ENCODE results near the gene SPRY2. TPM values are rescaled to one million over a fixed set of nuclear protein-coding genes. Genes with fewer than 3 reads are reported as not detected.

The SPRY2 gene, protein sequence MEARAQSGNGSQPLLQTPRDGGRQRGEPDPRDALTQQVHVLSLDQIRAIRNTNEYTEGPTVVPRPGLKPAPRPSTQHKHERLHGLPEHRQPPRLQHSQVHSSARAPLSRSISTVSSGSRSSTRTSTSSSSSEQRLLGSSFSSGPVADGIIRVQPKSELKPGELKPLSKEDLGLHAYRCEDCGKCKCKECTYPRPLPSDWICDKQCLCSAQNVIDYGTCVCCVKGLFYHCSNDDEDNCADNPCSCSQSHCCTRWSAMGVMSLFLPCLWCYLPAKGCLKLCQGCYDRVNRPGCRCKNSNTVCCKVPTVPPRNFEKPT
- total RNA-seq (ENCODE audit: low replicate concordance) = 4.6 and 60.3 TPM in 2 replicates

DNA sequence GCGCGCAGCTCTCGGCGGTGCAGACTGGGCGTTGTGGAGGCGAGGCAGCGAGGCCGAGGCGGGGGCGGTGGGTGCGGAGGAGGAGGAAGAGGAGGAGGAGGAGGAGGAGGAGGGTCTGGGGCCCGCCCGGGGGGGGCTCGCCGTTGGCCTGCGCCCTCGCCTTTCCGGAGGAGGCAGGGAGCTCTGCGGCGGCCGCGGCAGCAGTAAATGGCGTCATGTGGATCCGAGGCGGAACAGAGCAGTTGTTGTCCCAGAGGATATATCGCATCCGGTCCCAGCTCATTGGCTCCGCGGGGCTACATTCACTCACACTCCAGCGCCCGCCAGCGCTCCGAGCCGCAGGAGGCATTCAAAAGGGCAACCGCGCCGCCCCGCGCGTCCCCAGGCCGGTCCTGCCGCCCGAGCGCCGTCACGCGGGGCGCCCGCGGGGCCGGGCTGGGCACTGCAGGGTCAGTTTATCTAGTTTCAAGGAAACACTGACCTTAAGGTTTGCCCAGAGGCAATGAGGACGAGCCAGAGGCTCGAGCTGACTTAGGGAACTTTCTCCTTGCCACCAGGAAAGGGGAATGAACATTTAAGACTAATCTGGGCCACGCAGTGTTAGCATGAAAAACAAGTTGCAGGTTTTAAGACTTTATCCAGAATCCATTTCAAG is at the start of gene SPRY2:
Gene SPRY2, minus strand, starts transcription at position 26 of the 655 bp plus-strand sequence. CDS start 3,421 bp downstream, outside the sequence.
- H3K4me3 ChIP-seq (ENCODE audit: low read depth, low read length) = peak within 1 kb of the TSS; percentile 93
- DNase-seq (ENCODE audit: low read depth) = peak; percentile 96
- TF ChIP-seq, protein P1, sequence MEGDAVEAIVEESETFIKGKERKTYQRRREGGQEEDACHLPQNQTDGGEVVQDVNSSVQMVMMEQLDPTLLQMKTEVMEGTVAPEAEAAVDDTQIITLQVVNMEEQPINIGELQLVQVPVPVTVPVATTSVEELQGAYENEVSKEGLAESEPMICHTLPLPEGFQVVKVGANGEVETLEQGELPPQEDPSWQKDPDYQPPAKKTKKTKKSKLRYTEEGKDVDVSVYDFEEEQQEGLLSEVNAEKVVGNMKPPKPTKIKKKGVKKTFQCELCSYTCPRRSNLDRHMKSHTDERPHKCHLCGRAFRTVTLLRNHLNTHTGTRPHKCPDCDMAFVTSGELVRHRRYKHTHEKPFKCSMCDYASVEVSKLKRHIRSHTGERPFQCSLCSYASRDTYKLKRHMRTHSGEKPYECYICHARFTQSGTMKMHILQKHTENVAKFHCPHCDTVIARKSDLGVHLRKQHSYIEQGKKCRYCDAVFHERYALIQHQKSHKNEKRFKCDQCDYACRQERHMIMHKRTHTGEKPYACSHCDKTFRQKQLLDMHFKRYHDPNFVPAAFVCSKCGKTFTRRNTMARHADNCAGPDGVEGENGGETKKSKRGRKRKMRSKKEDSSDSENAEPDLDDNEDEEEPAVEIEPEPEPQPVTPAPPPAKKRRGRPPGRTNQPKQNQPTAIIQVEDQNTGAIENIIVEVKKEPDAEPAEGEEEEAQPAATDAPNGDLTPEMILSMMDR (IDR thresholded peaks at IDR 0.05; ENCODE audit: insufficient read depth, low read length) = no peak

DNA sequence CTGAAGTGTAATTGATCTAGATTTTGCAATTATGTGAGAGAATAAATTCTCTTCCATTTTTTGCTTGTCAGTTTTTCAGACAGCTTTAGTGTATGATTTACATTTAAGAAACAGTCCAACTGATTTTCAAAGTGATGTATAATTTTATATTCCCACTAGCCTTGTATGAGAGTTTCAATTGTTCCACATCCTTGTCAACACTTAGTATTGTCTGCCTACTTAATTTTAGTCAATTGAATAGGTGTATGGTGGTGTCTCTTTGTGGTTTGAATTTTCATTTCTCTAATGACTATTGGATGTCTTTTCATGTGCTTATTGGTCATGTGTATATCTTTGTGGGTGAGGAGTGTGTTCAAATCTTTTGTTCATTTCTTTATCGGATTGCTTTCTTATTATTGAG is 49.4 kb upstream of the SPRY2 start:
- no peak for DNase-seq (ENCODE audit: low read depth)
- TF ChIP-seq, protein P1 (IDR thresholded peaks at IDR 0.05; ENCODE audit: insufficient read depth, low read length) = no peak
- no peak overlapping the region for H3K4me3 ChIP-seq (ENCODE audit: low read depth, low read length)

DNA sequence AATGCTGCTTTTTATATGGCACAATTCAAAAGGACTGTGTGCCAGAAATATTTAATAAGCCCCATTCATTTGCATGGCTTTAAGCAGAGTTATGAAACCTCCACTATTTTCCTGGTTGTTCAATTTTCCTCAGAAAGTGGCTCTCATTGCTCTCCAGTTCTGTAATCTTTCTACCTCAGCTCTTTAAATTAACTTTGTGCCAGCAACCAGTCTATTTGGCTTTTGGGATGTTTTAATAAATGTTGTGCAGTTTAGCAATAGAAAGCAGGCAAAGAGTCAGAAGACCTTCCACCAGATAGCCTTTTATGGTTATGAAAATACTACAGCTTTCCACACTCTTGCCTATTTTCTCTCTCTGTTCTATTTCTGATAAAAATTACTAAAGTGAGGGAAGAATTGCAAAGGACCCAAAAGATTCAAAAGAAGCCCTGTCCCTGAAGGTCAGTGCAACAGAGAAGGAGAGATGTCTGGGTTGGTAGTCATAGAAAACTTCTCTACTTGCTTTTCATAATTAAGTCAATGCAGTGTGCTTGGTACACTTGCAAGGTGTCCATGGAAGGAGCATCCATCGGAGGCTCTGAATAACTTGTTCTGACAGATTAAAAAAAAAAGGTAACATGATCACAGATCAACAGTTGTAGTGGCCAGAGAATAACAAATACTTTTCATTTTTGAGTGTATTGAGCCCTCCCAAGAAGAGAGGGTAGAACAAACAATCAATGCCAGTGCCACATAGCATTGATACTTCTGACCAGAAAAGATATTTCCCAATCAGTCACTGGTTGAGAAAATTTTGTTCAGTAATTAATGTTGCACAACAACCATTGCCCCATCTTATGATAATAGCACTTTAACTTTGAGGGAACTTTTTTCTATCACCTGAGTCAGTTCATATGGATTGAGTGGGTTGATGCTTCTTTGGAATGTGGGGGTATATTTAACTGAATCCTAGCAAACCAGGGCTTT is 48.4 kb upstream of the SPRY2 start:
- peak; percentile 7 for DNase-seq (ENCODE audit: low read depth)
- TF ChIP-seq, protein P1 (IDR thresholded peaks at IDR 0.05; ENCODE audit: insufficient read depth, low read length) = no peak
- H3K4me3 ChIP-seq (ENCODE audit: low read depth, low read length) = no peak overlapping the region

DNA sequence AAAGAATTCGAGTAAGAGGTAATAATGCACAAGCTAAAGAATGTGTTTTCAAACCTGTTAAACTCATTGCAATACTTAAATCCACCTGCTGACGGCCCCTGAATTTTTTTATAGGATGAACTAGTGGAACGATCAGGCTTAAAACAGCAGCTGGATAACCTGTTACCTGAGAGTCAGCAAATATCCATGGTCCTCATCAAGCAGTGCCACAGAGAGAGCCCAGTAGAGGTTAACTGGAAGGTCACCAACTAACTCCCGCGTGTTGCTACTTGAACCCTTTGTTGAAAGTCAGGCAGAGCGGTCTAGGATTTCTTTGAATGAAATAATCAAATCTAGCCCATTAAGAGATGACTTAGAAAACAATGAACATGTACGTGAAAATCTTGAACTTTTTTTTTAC is 47.6 kb upstream of the SPRY2 start:
- TF ChIP-seq, protein P1 (IDR thresholded peaks at IDR 0.05; ENCODE audit: insufficient read depth, low read length) = no peak
- H3K4me3 ChIP-seq (ENCODE audit: low read depth, low read length) = no peak overlapping the region
- DNase-seq (ENCODE audit: low read depth) = no peak

DNA sequence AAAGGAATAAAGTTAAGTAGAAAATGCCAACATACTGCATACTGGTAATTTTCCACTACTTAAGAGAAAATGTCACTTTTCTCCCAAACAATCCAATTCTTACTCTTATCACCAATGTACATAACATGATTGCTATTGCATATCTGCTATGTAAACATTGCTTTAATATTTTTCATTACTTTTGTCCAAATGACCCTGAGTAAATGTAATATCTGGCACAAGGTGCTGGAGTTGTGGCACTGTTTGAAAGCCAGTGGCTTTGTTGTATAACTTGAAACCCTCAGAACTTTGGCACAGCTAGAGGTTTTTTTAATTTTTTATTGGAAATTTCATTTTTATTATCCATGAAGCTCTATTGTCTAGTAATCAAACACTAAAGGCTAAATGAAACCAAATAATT is 45.7 kb upstream of the SPRY2 start:
- DNase-seq (ENCODE audit: low read depth) = no peak
- H3K4me3 ChIP-seq (ENCODE audit: low read depth, low read length) = no peak overlapping the region
- TF ChIP-seq, protein P1 (IDR thresholded peaks at IDR 0.05; ENCODE audit: insufficient read depth, low read length) = no peak

DNA sequence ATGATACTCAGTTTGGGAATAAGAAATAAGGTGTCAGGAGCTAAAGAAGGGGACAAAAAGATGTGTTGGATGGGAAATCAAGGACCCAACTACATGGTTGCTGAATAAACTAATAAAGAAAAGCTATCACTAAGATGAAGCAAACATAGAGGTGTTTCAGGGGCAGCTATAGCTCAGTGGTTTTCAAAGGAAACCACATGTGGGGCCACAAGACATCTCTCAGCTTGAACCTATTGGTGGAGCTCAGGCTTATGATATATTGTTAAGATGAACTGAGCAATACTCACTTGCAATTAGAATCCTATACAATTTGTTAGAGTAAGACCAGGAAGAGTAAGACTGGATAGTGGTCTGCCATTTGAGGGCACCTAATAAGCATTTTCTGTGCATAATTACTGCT is 45.1 kb upstream of the SPRY2 start:
- TF ChIP-seq, protein P1 (IDR thresholded peaks at IDR 0.05; ENCODE audit: insufficient read depth, low read length) = no peak

More for the DNA sequence above, 45.1 kb upstream of the SPRY2 start:
- DNase-seq (ENCODE audit: low read depth) = no peak
- no peak overlapping the region for H3K4me3 ChIP-seq (ENCODE audit: low read depth, low read length)
